GM12891 (cell line): ENCODE results near the gene PTMA. TPM values are rescaled to one million over a fixed set of nuclear protein-coding genes. Genes with fewer than 3 reads are reported as not detected.
"Not testable (repeated sequence)": the region's sequence is repeated elsewhere in the genome, so short reads cannot be mapped to it uniquely, and the experiment has no call there.

ENCODE experiments used
- DNase-seq: peaks from one replicate; pipeline ENCODE4 v3.0.0; 2011; ENCODE audit warnings: low spot score; ENCODE audit not compliant: insufficient read length
- FAIRE-seq: peaks from 2 replicates; lab custom pipeline; 2011; peaks lifted over from hg19 to GRCh38; lab: Jason Lieb, UNC
- PAX5 ChIP-seq: IDR thresholded peaks from 2 replicates; pipeline ENCODE4 v1.6.1; 2011; ENCODE audit warnings: low read length, moderate library complexity, mild to moderate bottlenecking; ENCODE audit not compliant: insufficient read depth, severe bottlenecking
- POLR2A ChIP-seq: IDR thresholded peaks from 2 replicates; pipeline ENCODE4 v1.6.1; 2011; ENCODE audit warnings: low read depth, low read length, control low read depth
- POLR2AphosphoS5 ChIP-seq: IDR thresholded peaks from 2 replicates; pipeline ENCODE4 v1.6.1; 2011; ENCODE audit warnings: low read depth, low read length, control low read depth
- POU2F2 ChIP-seq: IDR thresholded peaks from 2 replicates; pipeline ENCODE4 v1.6.1; 2011; ENCODE audit warnings: low read depth, mild to moderate bottlenecking, control low read depth, low read length, moderate library complexity
- SPI1 ChIP-seq: IDR thresholded peaks from 2 replicates; pipeline ENCODE4 v1.6.1; 2011; ENCODE audit warnings: low read depth, low read length, control low read depth
- TAF1 ChIP-seq: IDR thresholded peaks from 2 replicates; pipeline ENCODE4 v1.6.1; 2011; ENCODE audit warnings: low read depth, low read length, control low read depth
- polyA plus RNA-seq: library from polyadenylated mRNA; unstranded; fragments of >200 nt; gene quantifications from one replicate; pipeline ENCODE4 v1.2.1, GENCODE V29; 2012; ENCODE audit warnings: low read depth, missing spikeins, inconsistent platforms; ENCODE audit not compliant: missing spikeins

The PTMA gene
- 1,598 TPM for polyA plus RNA-seq

- TF ChIP-seq POLR2A (peak; percentile 96), SPI1 (no peak), PAX5 (peak; percentile 63), TAF1 (peak; percentile 87), POLR2AphosphoS5 (peak; percentile 96), POU2F2 (peak; percentile 66; the same call in 1 of the 2 replicates)
- FAIRE-seq (peak; percentile 93), DNase-seq (peak; percentile 86)
These were observed at the start of gene PTMA for GRCh38 chr2:231707927-231708772. TSS of gene PTMA (plus strand) at chr2:231708525. CDS start at chr2:231708707, 182 bp downstream.

- DNase-seq, FAIRE-seq: not testable (repeated sequence)
These were observed 48.3 kb upstream of the PTMA start for GRCh38 chr2:231660073-231660472.

- no peak for FAIRE-seq
- no peak for TF ChIP-seq PAX5
- TF ChIP-seq POLR2AphosphoS5: no peak
- TF ChIP-seq SPI1: no peak
- no peak for TF ChIP-seq POU2F2
- no peak for TF ChIP-seq TAF1
- no peak for TF ChIP-seq POLR2A
- DNase-seq: no peak
These were observed 47.5 kb upstream of the PTMA start for GRCh38 chr2:231660860-231661259.

GRCh38 chr2:231661422-231662027 is 46.8 kb upstream of the PTMA start:
- TF ChIP-seq POLR2AphosphoS5 (no peak), SPI1 (0 out of 2 replicates have a peak, but pooled peaks have one; percentile 16)
- FAIRE-seq (no peak), DNase-seq (no peak)

- DNase-seq (peak; percentile 89), FAIRE-seq (peak; percentile 99)
- TF ChIP-seq POU2F2 (peak; percentile 81; the same call in 1 of the 2 replicates), POLR2AphosphoS5 (peak; percentile 83), POLR2A (peak; percentile 83), TAF1 (peak; percentile 74), SPI1 (no peak), PAX5 (peak; percentile 54)
These were observed 46.1 kb upstream of the PTMA start for GRCh38 chr2:231662028-231662810.

- TF ChIP-seq TAF1: no peak
- no peak for TF ChIP-seq SPI1
- FAIRE-seq (no peak), DNase-seq (no peak)
These were observed 45.4 kb upstream of the PTMA start for GRCh38 chr2:231662811-231663457.

- no peak for TF ChIP-seq PAX5
- no peak for TF ChIP-seq SPI1
- TF ChIP-seq TAF1: no peak
- TF ChIP-seq POLR2AphosphoS5: no peak
- no peak for TF ChIP-seq POU2F2
- TF ChIP-seq POLR2A: no peak
- FAIRE-seq (no peak), DNase-seq (no peak)
These were observed 44.7 kb upstream of the PTMA start for GRCh38 chr2:231663458-231664212.

- DNase-seq: no peak
- TF ChIP-seq POLR2A (no peak), PAX5 (no peak), SPI1 (no peak), TAF1 (no peak), POLR2AphosphoS5 (no peak), POU2F2 (no peak)
- FAIRE-seq: no peak
These were observed 43.6 kb upstream of the PTMA start for GRCh38 chr2:231664727-231665126.

GRCh38 chr2:231665245-231666170 is 42.8 kb upstream of the PTMA start:
- DNase-seq (no peak), FAIRE-seq (no peak)
- TF ChIP-seq SPI1: no peak
- TF ChIP-seq POU2F2: no peak
- TF ChIP-seq POLR2A: no peak
- TF ChIP-seq PAX5: no peak
- no peak; the same call in 1 of the 2 replicates for TF ChIP-seq POLR2AphosphoS5
- no peak for TF ChIP-seq TAF1
